Aorta (tissue), 5 donors: ENCODE results near the gene IKBKG. TPM values are rescaled to one million over a fixed set of nuclear protein-coding genes. Genes with fewer than 3 reads are reported as not detected.
"Not testable (repeated sequence)": the region's sequence is repeated elsewhere in the genome, so short reads cannot be mapped to it uniquely, and the experiment has no call there.

ENCODE experiments used
- ATAC-seq: fragments of 200-7000 bp; cut with Tn5 transposase; one replicate; pipeline ENCODE4 v1.9.1; 2022; ENCODE audit warnings: moderate library complexity; ENCODE audit not compliant: low FRiP score
- DNase-seq, 2 donors: peaks; one replicate each; pipeline ENCODE4 v3.0.0-alpha.2; 2020
- H3K27ac ChIP-seq, 2 donors: one replicate each; pipeline ENCODE4 v1.5.1; 2013; ENCODE audit warnings: low read length in 2 of 2, mild to moderate bottlenecking in 2 of 2, moderate library complexity in 2 of 2, control low read depth in 1 of 2, inconsistent platforms in 1 of 2, low read depth in 1 of 2
- H3K27me3 ChIP-seq, 2 donors: one replicate each; pipeline ENCODE4 v1.6.1; 2013; ENCODE audit warnings: control low read depth in 1 of 2, low read length in 1 of 2, mild to moderate bottlenecking in 1 of 2, moderate library complexity in 1 of 2; ENCODE audit not compliant: insufficient read depth in 2 of 2, control insufficient read depth in 1 of 2
- H3K36me3 ChIP-seq, 2 donors: one replicate each; pipeline ENCODE4 v1.6.1; 2013; ENCODE audit warnings: control low read depth in 1 of 2, low read length in 1 of 2, mild to moderate bottlenecking in 1 of 2; ENCODE audit not compliant: insufficient read depth in 2 of 2, control insufficient read depth in 1 of 2
- H3K4me1 ChIP-seq, 2 donors: one replicate each; pipeline ENCODE4 v1.6.1; 2013; ENCODE audit warnings: low read length in 2 of 2, control low read depth in 1 of 2, mild to moderate bottlenecking in 1 of 2, moderate library complexity in 1 of 2; ENCODE audit not compliant: insufficient read depth in 2 of 2, control insufficient read depth in 1 of 2
- H3K4me3 ChIP-seq, 2 donors: one replicate each; pipeline ENCODE4 v1.5.1; 2013; ENCODE audit warnings: low read length in 2 of 2, control low read depth in 1 of 2, mild to moderate bottlenecking in 1 of 2
- H3K9me3 ChIP-seq: one replicate; pipeline ENCODE4 v1.6.1; 2013; ENCODE audit warnings: mild to moderate bottlenecking, low read length; ENCODE audit not compliant: control insufficient read depth
- WGBS, 2 donors: extraction: QIAGEN DNeasy Blood & Tissue Kit; methylation state at CpG; one replicate each; pipeline ENCODE4 v1.1.7; 2013; 5-methylcytosine and 5-hydroxymethylcytosine counted together
- intact Hi-C, 2 donors: fragments of 100-400 bp; cut with DNase I; formaldehyde crosslinking; loops; one replicate each; pipeline versions ENCODE4 v1.14.2 to v1.15.0; 2022
- polyA plus RNA-seq, 2 donors: library from polyadenylated mRNA; stranded (reverse); fragments of 200-250 nt; gene quantifications; one replicate each; pipeline ENCODE4 v1.2.3, GENCODE V29; 2013
- total RNA-seq, 2 donors: library from RNA; stranded (reverse); fragmentation: NEBNext Ultra II Directional; extraction: Animal tissue kit (Norgen Biotek cat#: 25700); gene quantifications; one replicate each; pipeline ENCODE4 v1.2.1, GENCODE V29; 2021
- donor health status: healthy with polysubstance abuse.
- donor health status: Bipolar disorder and iron deficiency.
- donor health status: DM: no; HTN: no; CAD: no.
- donor health status: DM: no; HTN: no; CAD: no.
- donor health status: DM: yes; HTN: yes; CAD: no.

The IKBKG gene
- total and polyA plus RNA-seq, 4 donors, result 12.0 to 51.3 (median 31.1) TPM

DNA sequence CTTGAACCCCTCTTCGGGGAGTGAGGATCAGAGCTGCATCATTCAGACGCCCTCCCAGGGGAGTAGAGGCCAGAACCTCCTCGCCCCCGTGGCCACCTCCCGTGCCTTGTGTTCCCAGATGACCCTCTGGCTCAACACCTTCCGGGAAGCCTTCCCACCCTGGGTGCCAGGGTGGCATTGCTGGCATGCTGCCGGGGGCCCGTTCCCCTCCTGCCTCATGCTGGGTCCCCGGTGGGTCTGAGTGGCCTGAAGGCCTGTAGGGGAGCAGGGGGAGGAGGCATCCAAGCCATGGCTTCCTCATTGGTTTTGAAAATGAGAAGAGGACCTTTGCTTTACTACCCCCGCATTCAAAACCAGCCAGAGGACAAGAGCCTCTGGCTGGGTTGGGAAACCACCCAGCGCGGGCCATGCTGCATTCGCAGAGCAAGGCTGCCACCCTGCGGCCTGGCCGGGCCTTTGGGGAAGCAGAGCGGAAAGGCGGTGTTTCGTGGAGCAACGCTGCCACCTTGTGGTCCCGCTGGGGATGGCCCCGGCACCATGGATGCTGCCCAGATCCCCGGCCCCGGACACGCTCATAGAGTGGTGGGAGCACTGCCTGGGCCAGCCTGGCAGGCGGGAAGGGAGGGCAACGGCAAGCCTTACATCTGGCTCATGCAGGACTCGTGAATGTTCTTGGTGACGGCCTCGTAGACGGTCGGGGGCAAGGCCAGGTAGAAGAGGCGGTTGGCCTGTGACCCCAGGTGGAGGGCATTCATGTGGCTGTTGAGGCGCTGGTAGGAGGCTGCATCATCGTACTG is 12.7 kb upstream of the IKBKG start:
- DNase-seq (peak; percentile 93 to 97), ATAC-seq (peak; percentile 94)
- Histone ChIP-seq H3K27me3 (no peaks in the 10 kb centered on the region), H3K27ac (peak overlapping the region in 1 of 2 donors; percentile 2), H3K36me3 (no peaks in the 10 kb centered on the region), H3K4me1 (no peaks in the 10 kb centered on the region), H3K4me3 (no peak overlapping the region), H3K9me3 (no peaks in the 10 kb centered on the region)
- intact Hi-C loops, result loop anchor here (5.0 to 10.0 kb wide), 3 partner anchors 130 to 1577 kb away; partner anchors contain the start of genes DNASE1L1 (in 1 of the 2) and RPL10 (in 1 of the 2)
- 11 to 21% methylated on average over 34 of the region's 34 CpGs for WGBS, 2 donors

DNA sequence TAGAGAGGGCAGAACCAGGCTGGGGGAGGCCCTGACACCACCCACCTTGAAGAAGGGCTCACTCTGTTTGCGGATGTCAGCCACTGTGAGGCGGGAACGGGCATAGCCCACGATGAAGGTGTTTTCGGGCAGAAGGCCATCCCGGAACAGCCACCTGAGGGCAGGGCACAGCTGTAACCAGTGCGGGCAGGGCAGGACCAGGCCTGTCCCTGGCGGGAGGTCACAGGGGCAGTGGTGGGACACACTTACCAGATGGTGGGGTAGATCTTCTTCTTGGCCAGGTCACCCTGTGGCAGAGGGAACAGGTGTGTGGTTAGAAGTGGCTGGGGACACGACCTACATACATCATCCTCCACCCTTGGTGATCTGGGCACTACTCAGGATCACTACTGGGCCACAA is 11.5 kb upstream of the IKBKG start:
- H3K4me1 ChIP-seq, result no peaks in the 10 kb centered on the region
- H3K9me3 ChIP-seq, result no peaks in the 10 kb centered on the region
- 83 to 85% methylated on average over 9 of the region's 9 CpGs for WGBS, 2 donors
- intact Hi-C loops, result loop anchor here (5.0 to 10.0 kb wide), 2 partner anchors 131 to 1579 kb away; partner anchors contain the start of gene DNASE1L1 (in 1 of the 2)
- H3K4me3 ChIP-seq, result no peak overlapping the region
- no peak overlapping the region for H3K27ac ChIP-seq
- no peaks in the 10 kb centered on the region for H3K27me3 ChIP-seq
- H3K36me3 ChIP-seq, result no peaks in the 10 kb centered on the region
- no peak for DNase-seq
- no peak for ATAC-seq

GRCh38 chrX:154539077-154539476 is 8.3 kb upstream of the IKBKG start:
- Histone ChIP-seq H3K27ac (no peak overlapping the region), H3K9me3 (no peaks in the 10 kb centered on the region), H3K27me3 (no peaks in the 10 kb centered on the region), H3K4me1 (no peaks in the 10 kb centered on the region), H3K36me3 (no peaks in the 10 kb centered on the region), H3K4me3 (no peak overlapping the region)
- DNase-seq (no peak), ATAC-seq (no peak)
- intact Hi-C loops, result loop anchor here (5.0 to 10.0 kb wide), 2 partner anchors 134 to 1582 kb away; partner anchors contain the start of gene DNASE1L1 (in 1 of the 2)
- WGBS, 2 donors, result 87 to 92% methylated on average over 8 of the region's 8 CpGs

DNA sequence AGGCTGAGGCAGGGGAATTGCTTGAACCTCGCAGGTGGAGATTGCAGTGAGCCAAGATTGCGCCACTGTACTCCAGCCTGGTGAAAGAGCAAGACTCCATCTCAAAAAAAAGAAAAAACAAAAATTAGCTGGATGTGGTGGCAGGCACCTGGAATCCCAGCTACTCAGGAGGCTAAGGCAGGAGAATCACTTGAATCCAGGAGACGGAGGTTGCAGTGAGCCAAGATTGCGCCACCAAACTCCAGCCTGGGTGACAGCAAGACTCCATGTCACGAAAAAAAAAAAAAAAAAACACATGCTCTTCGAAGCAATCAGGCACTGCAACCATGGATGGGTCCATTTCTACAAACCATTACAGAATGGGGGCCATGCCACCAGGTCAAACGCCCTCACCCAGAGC is 7.1 kb upstream of the IKBKG start:
- intact Hi-C loops, ATAC-seq, H3K27me3 ChIP-seq, H3K9me3 ChIP-seq, H3K4me1 ChIP-seq, H3K4me3 ChIP-seq, DNase-seq, H3K36me3 ChIP-seq: not testable (repeated sequence)
- peak overlapping the region in 1 of 2 donors; percentile 87 for H3K27ac ChIP-seq
- WGBS, 2 donors, result 78 to 79% methylated on average over 7 of the region's 7 CpGs

DNA sequence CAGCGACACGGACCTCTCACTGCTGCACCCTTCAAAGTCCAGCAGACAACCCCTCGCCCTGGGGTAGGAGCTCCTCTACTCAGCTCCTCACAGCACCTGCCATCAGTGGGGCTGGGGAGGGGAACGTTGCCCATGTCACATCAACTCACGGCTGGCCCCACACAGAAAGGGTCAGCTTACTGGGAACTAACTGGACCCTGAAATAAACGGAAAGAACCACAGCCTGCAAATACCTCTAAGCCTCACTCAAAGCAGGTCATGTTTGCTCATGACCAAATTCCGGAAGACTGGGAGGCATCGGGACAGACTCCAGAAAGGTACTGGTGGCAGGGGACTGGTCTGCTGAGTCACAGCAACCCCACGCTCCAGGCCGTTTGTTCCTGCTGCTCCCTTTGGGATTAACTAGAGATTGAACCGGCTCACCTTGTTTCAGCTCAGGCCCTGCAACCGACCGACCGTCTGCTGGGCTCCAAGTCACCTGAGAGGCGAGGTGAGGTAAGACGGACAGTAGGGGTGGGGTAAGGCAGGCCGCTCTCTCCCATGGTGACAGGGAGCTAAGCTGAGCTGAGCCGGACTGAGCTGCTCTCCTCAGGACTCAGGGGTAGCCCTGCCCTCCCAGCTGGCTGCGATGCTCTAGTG is 6.4 kb upstream of the IKBKG start:
- H3K27ac ChIP-seq, result peak overlapping the region in 1 of 2 donors; percentile 87
- ATAC-seq, result no peak
- no peaks in the 10 kb centered on the region for H3K9me3 ChIP-seq
- H3K36me3 ChIP-seq, result no peaks in the 10 kb centered on the region
- no peaks in the 10 kb centered on the region for H3K4me1 ChIP-seq
- no peak overlapping the region for H3K4me3 ChIP-seq
- H3K27me3 ChIP-seq, result no peaks in the 10 kb centered on the region
- peak in 1 of 2 donors; percentile 56 for DNase-seq
- intact Hi-C loops, result no loop called here
- WGBS, 2 donors, result 46 to 58% methylated on average over 19 of the region's 19 CpGs

- 26 to 48% methylated on average over 5 of the region's 5 CpGs for WGBS, 2 donors
- H3K27ac ChIP-seq, result peak overlapping the region in 1 of 2 donors; percentile 87
- no peak for ATAC-seq
These were observed 5.9 kb upstream of the IKBKG start for GRCh38 chrX:154541589-154541895.

DNA sequence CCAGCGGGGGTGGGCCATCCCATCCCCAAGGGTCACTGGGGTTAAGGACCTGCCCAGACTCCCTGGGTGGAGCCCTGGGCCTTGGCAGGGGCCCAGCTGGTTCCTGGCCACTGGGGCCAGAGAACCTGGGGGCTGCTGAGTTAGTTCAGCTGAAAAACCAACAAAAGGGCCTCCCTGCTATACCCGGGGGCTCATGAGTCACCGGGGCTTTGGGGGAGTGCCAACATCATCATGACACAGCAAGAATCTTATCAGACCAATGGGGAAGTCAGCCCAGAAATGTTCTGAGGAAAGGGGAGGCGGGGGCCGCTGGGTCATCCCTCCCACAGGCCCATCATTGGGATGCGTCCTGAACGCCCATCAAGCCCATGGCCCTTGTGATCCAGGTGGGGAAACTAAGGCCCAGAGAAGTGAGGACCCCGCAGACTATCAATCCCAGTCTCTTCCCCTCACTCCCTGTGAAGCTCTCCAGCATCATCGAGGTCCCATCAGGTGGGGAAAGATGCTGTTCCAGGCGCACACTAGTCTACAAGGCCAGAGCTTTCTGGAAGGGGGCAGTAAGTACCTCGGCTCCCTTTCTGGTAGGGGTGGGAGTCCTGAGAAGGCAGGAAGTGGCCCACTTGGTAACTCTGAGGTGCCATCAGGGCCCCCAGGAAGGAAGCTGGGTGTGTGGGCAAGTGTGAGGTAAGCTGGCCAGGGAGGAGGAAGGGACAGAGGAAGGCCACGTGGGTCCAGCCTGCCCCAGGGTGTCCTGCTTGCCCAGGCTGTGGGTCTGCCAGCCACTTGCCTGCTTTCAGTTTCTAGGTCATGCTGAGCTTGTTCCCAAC is 5.3 kb upstream of the IKBKG start:
- DNase-seq (peak; percentile 90 to 93), ATAC-seq (peak; percentile 86)
- Histone ChIP-seq H3K4me1 (no peaks in the 10 kb centered on the region), H3K9me3 (no peaks in the 10 kb centered on the region), H3K36me3 (no peaks in the 10 kb centered on the region), H3K4me3 (no peak overlapping the region), H3K27me3 (no peaks in the 10 kb centered on the region), H3K27ac (peak overlapping the region in 1 of 2 donors; percentile 95)
- intact Hi-C loops, result no loop called here
- 25 to 50% methylated on average over 12 of the region's 12 CpGs for WGBS, 2 donors

More at GRCh38 chrX:154541589-154541895, 5.9 kb upstream of the IKBKG start:
- H3K9me3 ChIP-seq, result no peaks in the 10 kb centered on the region
- DNase-seq, result no peak
- H3K4me3 ChIP-seq, result no peak overlapping the region
- H3K4me1 ChIP-seq, result no peaks in the 10 kb centered on the region
- no peaks in the 10 kb centered on the region for H3K36me3 ChIP-seq
- no peaks in the 10 kb centered on the region for H3K27me3 ChIP-seq
- intact Hi-C loops, result no loop called here

GRCh38 chrX:154542723-154543424 is 4.5 kb upstream of the IKBKG start:
- Histone ChIP-seq H3K4me3 (no peak overlapping the region), H3K36me3 (no peaks in the 10 kb centered on the region), H3K4me1 (no peaks in the 10 kb centered on the region), H3K9me3 (no peaks in the 10 kb centered on the region), H3K27me3 (no peaks in the 10 kb centered on the region), H3K27ac (peak overlapping the region in 1 of 2 donors; percentile 95)
- DNase-seq (peak in 1 of 2 donors; percentile 55), ATAC-seq (no peak)
- intact Hi-C loops, result no loop called here
- WGBS, 2 donors, result 41 to 57% methylated on average over 20 of the region's 20 CpGs
